C4-2B (cell line): ENCODE results near the gene OR6C70.

Experiments
- CTCF ChIP-seq: fragments of 450-650 bp; conservative IDR thresholded peaks from 2 replicates; pipeline ENCODE4 v1.5.1; 2017; ENCODE audit warnings: mild to moderate bottlenecking
- ZFX ChIP-seq: fragments of 450-650 bp; IDR thresholded peaks from 2 replicates; pipeline ENCODE4 v1.6.1; 2017

- TF ChIP-seq CTCF (no peak), ZFX (no peak)
These were observed 22.1 kb upstream of the OR6C70 start, which contains the start of gene OR6C68 for GRCh38 chr12:55492078-55492477.
